Coronary artery (tissue), 2 donors: ENCODE results near the gene CTBP1.

Experiments used
- DNase-seq: peaks from one replicate; pipeline ENCODE4 v3.0.0-alpha.2; 2017; ENCODE audit warnings: low spot score
- H3K27ac ChIP-seq, 2 donors: fragments of 200-600 bp; sonication (generic); one replicate each; pipeline ENCODE4 v1.5.1; 2016 to 2019
- H3K4me3 ChIP-seq: fragments of 200-600 bp; sonication (generic); 2 replicates; pipeline ENCODE4 v1.5.1; 2016; ENCODE audit warnings: mild to moderate bottlenecking, moderate library complexity
- CTCF ChIP-seq: fragments of 200-600 bp; sonication (generic); IDR thresholded peaks from one replicate; pipeline ENCODE4 v1.5.1; 2019; ENCODE audit warnings: antibody characterized with exemption

The CTBP1 gene

GRCh38 chr4:1236103-1236641 lies 12.8 kb downstream of the CTBP1 start:
- no peak for TF ChIP-seq CTCF
- Histone ChIP-seq H3K4me3 (no peak overlapping the region), H3K27ac (no peak overlapping the region)
- peak; percentile 66 for DNase-seq

DNA sequence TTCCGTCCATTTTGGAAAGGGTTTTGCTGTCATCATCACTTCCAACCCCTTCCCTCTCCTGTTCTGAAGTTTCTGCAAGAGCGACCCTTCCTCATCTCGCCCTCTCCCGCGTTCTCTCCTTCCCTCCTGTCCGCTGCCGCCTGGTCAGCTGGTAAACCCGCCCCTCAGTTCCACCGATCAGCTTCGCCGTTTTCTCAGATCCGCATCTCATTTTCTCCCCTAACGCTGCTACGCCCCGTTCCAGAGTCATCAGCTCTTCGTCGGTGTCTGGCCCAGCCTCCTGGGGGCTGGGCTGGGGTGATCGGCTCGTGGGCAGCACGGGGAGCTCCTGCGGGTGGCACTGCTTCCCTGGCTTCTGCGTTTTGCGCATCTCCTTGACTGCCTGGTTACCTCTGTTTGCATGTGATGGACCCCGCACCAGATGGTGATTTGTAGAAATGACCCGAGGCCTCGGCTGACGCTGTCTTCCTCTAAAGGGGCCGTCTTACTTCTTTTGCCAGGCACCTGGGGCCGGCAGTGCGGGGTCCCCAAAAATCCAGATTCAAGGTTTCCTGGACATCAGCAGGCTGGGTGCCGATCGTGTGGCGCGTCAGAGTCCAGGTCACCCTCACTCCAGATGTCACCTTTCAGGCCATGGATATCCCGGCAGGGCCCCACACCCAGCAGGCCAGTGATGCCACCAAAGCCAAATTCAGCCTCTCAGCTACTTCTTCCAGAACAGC lies 13.4 kb downstream of the CTBP1 start:
- peak; percentile 71 for DNase-seq
- no peak overlapping the region for H3K27ac ChIP-seq
- no peak overlapping the region for H3K4me3 ChIP-seq
- TF ChIP-seq CTCF: no peak

GRCh38 chr4:1234811-1235292 lies 14.1 kb downstream of the CTBP1 start:
- peak; percentile 57 for DNase-seq
- no peak overlapping the region for H3K4me3 ChIP-seq
- peak overlapping the region in 1 of 2 donors; percentile 49 for H3K27ac ChIP-seq
- TF ChIP-seq CTCF: no peak

DNA sequence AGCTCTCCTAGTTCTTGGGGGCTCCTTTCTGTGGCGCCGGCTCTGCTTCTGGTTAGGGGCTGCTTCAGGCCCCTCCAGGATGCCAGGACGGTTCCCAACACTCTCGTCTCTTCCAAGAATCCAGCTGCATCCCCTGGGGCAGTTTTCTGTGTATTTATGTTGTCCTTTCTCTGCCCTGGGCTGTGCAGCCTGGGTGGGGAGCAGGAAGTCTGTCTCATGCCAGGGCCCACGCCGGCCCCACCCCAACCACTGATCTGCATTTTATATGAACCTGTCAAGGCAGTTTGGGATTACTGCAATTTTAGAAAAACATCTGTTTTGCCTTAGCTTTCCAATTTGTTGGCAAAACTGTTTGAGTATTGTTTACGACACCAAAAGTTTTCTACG lies 14.6 kb downstream of the CTBP1 start:
- no peak overlapping the region for H3K4me3 ChIP-seq
- TF ChIP-seq CTCF: no peak
- no peak for DNase-seq
- H3K27ac ChIP-seq: peak overlapping the region in 1 of 2 donors; percentile 65

DNA sequence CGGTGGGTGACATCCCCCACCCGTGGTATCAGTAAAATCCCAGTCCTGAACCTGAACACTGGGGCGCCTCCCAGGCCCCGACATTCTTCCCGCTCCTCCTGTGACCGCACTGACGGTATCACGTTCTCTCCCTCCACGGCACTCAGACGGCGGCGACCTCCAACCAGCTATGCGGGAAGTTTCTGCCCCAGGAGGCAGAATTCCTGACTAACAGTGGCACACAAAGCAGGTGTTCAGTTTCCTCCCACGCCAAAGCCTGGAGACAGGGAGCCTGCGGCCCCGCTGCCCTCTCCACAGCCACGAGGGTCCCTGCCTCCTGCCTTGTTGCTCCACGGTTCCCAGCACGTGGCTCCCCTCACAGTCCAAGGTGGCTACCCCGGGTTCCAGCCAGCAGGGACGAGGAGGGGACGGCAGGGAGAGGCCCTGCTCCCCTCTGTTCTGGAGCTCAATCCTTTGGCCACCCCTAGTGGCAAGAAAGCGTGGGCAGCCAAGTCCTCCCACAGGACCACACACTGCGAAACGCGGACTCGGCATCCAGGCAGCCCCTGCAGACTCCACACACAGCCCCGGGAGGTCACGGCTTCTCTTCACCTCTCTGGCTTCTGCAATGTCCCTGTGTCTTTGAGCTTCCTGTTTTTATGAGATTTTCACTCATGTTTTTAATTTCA lies 15.2 kb downstream of the CTBP1 start:
- TF ChIP-seq CTCF: no peak
- no peak overlapping the region for H3K4me3 ChIP-seq
- no peak for DNase-seq
- H3K27ac ChIP-seq: peak overlapping the region in 1 of 2 donors; percentile 65

- TF ChIP-seq CTCF: no peak
- no peak for DNase-seq
- H3K27ac ChIP-seq: peak overlapping the region in 1 of 2 donors; percentile 5
- no peak overlapping the region for H3K4me3 ChIP-seq
Measured at GRCh38 chr4:1232661-1233621, 16.0 kb downstream of the CTBP1 start.
